ENCODE data around the gene SYT14.
"Not testable (repeated sequence)": the region's sequence is repeated elsewhere in the genome, so short reads cannot be mapped to it uniquely, and the experiment has no call there.

SYT14 gene

GRCh38 chr1:210124736-210125135 lies 186.7 kb downstream of the SYT14 start:
- DNase-seq = no peak

DNA sequence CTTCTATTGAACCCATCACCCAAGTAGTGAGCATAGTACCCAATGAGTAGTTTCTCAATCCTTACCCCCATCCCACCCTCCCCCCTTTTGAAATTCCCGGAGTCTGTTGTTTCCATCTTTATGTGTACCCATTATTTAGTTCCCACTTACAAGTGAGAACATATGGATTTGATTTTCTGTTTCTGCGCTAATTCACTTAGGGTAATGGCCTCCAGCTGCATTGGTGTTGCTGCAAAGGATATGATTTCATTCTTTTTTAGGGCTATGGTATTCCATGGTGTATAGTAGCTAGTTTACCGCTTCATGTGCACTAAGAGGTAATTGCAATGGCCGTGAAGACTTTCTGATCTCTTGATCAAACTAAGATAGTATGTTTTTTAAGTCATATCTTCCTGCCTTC lies 187.1 kb downstream of the SYT14 start:
- no peak for DNase-seq

DNA sequence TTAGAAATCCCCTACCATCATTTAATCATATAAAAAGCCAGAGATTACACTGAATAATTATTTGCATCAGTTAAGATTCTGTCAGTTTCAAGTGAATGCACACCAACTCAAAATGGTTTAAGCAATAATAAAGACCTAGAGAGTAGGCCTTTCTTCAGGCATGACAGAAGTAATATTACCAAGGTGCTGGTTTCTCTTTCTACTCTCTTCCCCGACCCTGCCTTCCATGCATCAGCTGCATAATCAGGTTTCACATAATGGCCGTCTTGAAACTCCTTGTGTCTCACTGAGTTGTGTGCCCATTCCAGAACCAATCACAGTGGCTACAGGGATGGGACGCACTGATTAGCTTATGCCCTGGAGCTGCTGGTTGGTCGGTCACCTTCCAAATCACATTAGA lies 191.1 kb downstream of the SYT14 start:
- no peak for DNase-seq

- DNase-seq = no peak
Observed at GRCh38 chr1:210129759-210130158, 191.7 kb downstream of the SYT14 start.

- no peak for DNase-seq
Observed at GRCh38 chr1:210132582-210132981, 194.6 kb downstream of the SYT14 start.

GRCh38 chr1:210143465-210144062 lies 205.5 kb downstream of the SYT14 start:
- peak; percentile 12 for DNase-seq

GRCh38 chr1:210144736-210145135 lies 206.7 kb downstream of the SYT14 start:
- DNase-seq = no peak

DNA sequence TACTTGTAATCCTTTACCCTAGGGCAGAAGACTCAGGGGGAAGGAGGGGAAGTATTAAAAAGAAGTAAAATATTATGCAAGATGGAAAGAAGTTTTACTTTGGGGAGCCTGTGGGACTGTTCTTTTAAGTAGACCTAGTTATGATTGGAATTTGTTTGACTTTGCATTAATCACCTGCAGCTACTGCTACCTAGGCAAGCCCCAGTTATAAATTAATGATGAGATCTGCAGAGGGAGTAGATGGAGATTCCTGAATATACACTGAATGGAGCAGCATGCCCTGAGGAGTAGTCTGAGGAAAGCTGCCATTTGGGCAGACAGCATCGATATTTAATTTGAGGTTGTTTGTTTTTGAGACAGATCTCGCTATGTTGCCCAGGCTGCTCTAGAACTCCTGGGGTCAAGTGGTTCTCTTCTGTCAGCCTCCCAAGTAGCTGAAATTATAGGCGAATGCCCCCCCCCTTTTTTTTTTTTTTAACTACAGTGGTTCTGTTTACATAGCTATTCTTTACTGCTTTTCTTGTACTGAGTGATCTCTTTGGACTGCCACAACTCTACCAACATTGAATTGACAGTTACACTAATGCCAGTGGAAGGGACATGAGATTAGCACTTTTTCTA lies 213.1 kb downstream of the SYT14 start:
- DNase-seq = no peak

DNA sequence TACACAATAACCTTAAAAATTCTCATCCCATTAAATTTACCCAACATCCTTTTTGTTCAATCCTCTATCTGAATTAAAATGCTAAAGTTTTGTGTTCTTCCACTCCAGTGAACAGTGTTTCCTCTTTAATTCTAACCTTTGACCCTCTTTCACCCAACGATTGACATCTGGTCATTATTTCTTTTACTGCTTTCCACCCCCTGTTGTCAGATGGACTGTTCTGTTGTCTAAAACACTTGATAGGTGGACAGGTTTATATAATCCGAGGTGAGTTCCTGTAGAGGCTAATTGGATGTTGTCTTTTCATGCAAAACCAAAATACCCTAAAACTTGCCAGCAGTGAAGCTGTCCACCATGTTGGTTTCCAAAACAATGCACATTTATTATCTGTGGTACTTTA lies 221.2 kb downstream of the SYT14 start:
- no peak for DNase-seq

DNA sequence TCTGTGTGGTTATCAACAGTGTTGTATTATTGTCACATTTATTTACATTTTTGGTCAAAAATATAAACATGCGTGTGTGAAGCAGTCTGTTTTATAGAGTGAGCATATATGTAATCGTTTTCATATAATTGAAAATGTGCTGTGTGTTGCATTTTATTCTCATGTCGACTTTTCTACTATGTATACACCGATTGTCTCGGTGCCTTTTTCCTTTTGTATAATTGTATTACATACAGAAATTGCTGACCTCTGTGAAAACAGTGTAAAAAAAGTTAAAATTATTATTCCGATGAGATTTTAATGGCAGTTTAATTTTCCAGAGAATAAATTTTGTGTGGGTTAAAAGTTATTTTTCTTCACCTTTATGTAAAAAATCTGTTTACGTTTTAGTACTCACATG lies 232.2 kb downstream of the SYT14 start:
- DNase-seq = no peak

- DNase-seq = no peak
Observed at GRCh38 chr1:210174133-210174532, 236.1 kb downstream of the SYT14 start.

- no peak for DNase-seq
Observed at GRCh38 chr1:210185063-210185462, 247.0 kb downstream of the SYT14 start.

DNA sequence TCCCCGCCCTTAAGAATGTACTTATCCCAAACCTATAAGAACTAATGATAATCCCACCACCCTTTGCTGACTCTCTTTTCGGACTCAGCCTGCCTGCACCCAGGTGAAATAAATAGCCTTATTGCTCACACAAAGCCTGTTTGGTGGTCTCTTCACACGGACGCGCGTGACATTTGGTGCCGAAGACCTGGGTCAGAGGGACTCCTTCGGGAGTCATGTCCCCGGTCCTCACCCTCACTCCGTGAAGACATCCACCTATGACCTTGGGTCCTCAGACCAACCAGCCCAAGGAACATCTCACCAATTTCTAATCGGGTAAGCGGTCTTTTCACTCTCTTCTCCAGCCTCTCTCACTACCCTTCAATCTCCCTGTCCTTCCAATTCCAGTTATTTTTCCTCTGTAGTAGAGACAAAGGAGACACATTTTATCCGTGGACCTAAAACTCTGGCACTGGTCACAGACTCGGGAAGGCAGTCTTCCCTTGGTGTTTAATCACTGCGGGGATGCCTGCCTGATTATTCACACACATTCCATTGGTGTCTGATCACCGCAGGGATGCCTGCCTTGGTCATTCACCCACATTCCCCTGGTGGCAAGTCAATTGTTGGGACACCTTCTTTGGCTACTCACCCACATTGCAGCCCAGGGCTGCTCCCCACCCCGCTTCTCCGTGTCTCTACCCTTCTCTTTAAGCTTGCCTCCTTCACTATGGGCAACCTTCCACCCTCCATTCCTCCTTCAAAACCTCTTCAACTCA lies 250.0 kb downstream of the SYT14 start:
- not testable (repeated sequence) for DNase-seq

GRCh38 chr1:210189426-210189825 lies 251.4 kb downstream of the SYT14 start:
- no peak for DNase-seq

GRCh38 chr1:210195635-210196160 lies 257.7 kb downstream of the SYT14 start:
- DNase-seq = no peak

- not testable (repeated sequence) for DNase-seq
Observed at GRCh38 chr1:210196266-210196665, 258.2 kb downstream of the SYT14 start.

DNA sequence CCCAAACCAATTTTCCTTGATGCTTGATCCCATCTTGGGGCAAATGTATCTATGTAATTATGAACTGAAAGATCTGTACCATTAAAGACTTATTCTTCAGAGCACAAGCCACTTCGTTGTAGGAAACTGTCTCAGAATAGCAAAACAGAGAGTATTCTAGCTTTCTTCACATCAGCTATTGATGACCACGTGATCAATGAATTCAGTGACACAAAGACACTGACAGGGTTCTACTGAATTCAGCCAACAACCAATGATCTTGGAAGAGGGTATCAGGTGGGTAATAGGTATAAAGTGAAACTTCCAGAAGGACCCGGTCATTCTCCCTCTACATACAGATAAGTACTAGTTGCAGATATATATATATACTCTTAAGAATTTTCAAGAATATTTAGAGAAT lies 260.8 kb downstream of the SYT14 start:
- DNase-seq = no peak

- DNase-seq = no peak
Observed at GRCh38 chr1:210200124-210200736, 262.2 kb downstream of the SYT14 start.

DNA sequence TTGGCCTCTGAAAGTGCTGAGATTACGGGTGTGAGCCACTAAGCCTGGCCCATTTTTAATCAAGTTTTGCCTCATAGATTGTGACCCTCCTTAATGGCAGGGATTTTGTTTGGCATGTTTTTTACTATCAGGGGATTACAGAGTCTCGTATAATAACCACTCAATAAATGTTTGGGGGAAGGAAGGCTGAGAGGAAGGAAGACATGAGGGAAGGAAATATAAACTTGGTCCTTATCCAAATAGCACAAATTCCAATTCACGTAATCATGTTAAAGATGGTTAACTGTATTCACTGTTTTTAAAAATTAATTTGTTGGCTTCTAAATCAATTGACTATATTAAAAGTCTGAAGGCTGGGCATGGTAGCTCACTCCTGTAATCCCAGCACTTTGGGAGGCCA lies 263.7 kb downstream of the SYT14 start:
- no peak for DNase-seq

DNA sequence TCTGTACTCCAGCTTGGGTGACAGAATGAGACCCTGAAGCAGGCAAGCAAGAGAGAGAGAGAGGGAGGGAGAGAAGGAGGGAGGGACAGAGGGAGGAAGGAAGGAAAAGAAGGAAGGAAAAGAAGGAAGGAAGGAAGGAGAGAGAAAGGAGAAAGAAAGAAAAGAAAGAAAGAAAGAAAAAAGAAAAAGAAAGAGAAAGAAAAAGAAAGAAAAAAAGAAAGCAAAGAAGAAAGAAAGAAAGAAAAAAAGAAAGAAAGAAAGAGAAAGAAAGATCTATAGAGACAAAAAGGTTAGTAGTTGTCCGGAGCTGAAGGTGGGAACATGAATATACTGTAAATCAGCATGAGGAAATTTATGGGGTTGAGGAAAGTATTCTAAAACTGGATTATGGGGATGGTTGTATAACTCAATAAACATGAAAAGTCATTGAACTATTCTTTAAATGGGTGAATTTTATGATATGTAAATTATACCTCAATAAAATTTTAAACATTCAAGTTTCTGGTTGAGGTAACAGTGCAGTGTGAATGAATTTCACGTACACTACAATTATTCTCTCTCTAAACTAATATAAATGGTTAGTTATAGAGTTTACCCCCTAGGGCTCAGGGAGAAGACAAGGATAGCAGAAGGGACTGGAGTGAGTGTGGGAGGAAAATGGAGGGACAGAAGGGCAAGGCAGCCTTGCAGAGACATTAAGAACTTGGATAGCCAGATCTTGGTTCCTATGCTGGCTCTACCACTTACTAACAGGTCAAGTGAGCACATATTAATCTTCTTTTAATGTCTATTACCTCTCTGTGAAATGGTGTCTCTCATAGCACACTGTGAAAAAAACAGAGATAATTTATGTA lies 269.8 kb downstream of the SYT14 start:
- DNase-seq = no peak

GRCh38 chr1:210213335-210213734 lies 275.3 kb downstream of the SYT14 start:
- DNase-seq = no peak

DNA sequence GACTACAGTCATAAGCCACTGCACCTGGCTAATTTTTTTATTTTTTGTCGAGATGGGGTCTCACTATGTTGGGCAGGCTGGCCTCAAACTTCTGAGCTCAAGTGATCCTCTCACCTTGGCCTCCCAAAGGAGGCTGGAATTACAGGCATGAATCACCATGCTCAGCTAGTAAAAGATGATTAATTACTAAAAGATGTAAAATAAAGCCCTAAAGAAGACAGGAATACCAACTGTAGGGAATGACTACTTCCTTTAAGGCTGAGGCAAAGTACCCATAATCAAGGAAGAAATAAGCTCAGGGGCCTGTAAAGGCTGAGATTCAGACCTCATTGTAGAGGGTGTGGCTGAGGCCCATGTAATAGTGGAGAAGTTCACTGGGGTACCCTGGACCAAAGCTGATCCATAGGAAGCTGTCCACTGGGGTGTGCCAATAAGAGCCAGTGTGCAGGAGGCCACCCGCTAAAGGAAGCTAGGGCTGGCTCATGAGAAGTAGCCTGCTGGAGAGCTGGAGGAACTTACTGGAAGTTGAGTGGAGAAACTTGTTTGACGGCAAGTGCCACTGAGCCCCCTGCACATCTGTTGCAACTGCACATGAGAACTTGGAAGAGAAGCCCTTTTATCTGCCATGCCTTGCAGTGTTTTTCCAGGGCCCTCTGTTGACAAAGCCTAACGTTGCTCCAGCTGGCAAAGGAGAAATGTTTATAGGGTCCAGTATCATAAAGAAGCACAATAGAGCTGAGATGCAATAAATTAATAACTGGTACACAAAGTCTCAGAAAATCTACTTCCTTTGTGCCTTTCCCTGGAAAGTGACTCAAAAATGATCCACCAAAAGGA lies 276.8 kb downstream of the SYT14 start:
- no peak for DNase-seq

All from T-helper 9 cell (primary cell).